GM21360 (cell line): ENCODE measurements around the gene GNA14.
"Not testable (repeated sequence)": the region's sequence is repeated elsewhere in the genome, so short reads cannot be mapped to it uniquely, and the experiment has no call there.

Source experiments
- ATAC-seq: cut with Tn5 transposase; IDR thresholded peaks from one replicate; pipeline ENCODE4 v1.9.1; 2021; ENCODE audit warnings: mild to moderate bottlenecking, moderate library complexity; ENCODE audit not compliant: unreplicated experiment

GNA14 gene

GRCh38 chr9:77647267-77648233, 572 bp downstream of the GNA14 start:
- no peak for ATAC-seq

- ATAC-seq: no peak
Measured at GRCh38 chr9:77643871-77644270, 4.3 kb downstream of the GNA14 start.

- no peak for ATAC-seq
Measured at GRCh38 chr9:77640741-77641580, 7.2 kb downstream of the GNA14 start.

- no peak for ATAC-seq
Measured at GRCh38 chr9:77632652-77633051, 15.5 kb downstream of the GNA14 start.

- ATAC-seq: not testable (repeated sequence)
Measured at GRCh38 chr9:77628864-77629263, 19.3 kb downstream of the GNA14 start.

- no peak for ATAC-seq
Measured at GRCh38 chr9:77616191-77616590, 31.9 kb downstream of the GNA14 start.

GRCh38 chr9:77614645-77615044, 33.5 kb downstream of the GNA14 start:
- ATAC-seq: no peak

- no peak for ATAC-seq
Measured at GRCh38 chr9:77606526-77606925, 41.6 kb downstream of the GNA14 start.

GRCh38 chr9:77605449-77606220, 42.5 kb downstream of the GNA14 start:
- ATAC-seq: no peak

- no peak for ATAC-seq
Measured at GRCh38 chr9:77604316-77604715, 43.8 kb downstream of the GNA14 start.

GRCh38 chr9:77602852-77603251, 45.3 kb downstream of the GNA14 start:
- ATAC-seq: no peak

- no peak for ATAC-seq
Measured at GRCh38 chr9:77601476-77602099, 46.5 kb downstream of the GNA14 start.

GRCh38 chr9:77600810-77601209, 47.3 kb downstream of the GNA14 start:
- no peak for ATAC-seq

- no peak for ATAC-seq
Measured at GRCh38 chr9:77599492-77599891, 48.6 kb downstream of the GNA14 start.

GRCh38 chr9:77598991-77599390, 49.1 kb downstream of the GNA14 start:
- ATAC-seq: no peak

- no peak for ATAC-seq
Measured at GRCh38 chr9:77598524-77598923, 49.6 kb downstream of the GNA14 start.

GRCh38 chr9:77597057-77597456, 51.1 kb downstream of the GNA14 start:
- ATAC-seq: no peak

GRCh38 chr9:77595426-77596095, 52.6 kb downstream of the GNA14 start:
- no peak for ATAC-seq

- no peak for ATAC-seq
Measured at GRCh38 chr9:77594963-77595362, 53.2 kb downstream of the GNA14 start.

GRCh38 chr9:77593528-77593927, 54.6 kb downstream of the GNA14 start:
- no peak for ATAC-seq
